OCI-LY1 (cell line): ENCODE measurements around the gene PTGIR.

Experiments used
- H2AFZ ChIP-seq: fragments of 200-600 bp; sonication (generic), shearing (Covaris generic); 2 replicates; pipeline ENCODE4 v1.6.0; 2014; ENCODE audit warnings: antibody characterized with exemption, mild to moderate bottlenecking, low read length
- H3F3A ChIP-seq: fragments of 200-600 bp; sonication (generic), shearing (Covaris generic); 2 replicates; pipeline ENCODE4 v1.6.0; 2014; ENCODE audit warnings: mild to moderate bottlenecking, antibody characterized with exemption, low read length, moderate library complexity; ENCODE audit not compliant: insufficient read depth
- H3K27ac ChIP-seq: fragments of 200-600 bp; sonication (generic); 2 replicates; pipeline ENCODE4 v1.5.1; 2014; ENCODE audit warnings: low read length, mixed run types, mild to moderate bottlenecking, low read depth; ENCODE audit not compliant: poor library complexity, severe bottlenecking
- H3K27me3 ChIP-seq: fragments of 200-600 bp; sonication (generic); 2 replicates; pipeline ENCODE4 v1.6.0; 2014; ENCODE audit warnings: antibody characterized with exemption, mild to moderate bottlenecking, low read length, moderate library complexity; ENCODE audit not compliant: insufficient read depth
- H3K36me3 ChIP-seq: fragments of 200-600 bp; sonication (generic); 2 replicates; pipeline ENCODE4 v1.6.1; 2014; ENCODE audit warnings: mild to moderate bottlenecking, antibody characterized with exemption, low read length, moderate library complexity, mixed read lengths; ENCODE audit not compliant: insufficient read depth
- H3K4me1 ChIP-seq: fragments of 200-600 bp; sonication (generic); 2 replicates; pipeline ENCODE4 v1.5.1; 2014; ENCODE audit warnings: mild to moderate bottlenecking, low read length, moderate library complexity; ENCODE audit not compliant: insufficient read depth, severe bottlenecking
- H3K4me2 ChIP-seq: fragments of 200-600 bp; sonication (generic), shearing (Covaris generic); 2 replicates; pipeline ENCODE4 v1.6.1; 2014; ENCODE audit warnings: low read length
- H3K4me3 ChIP-seq: fragments of 200-600 bp; sonication (generic); 2 replicates; pipeline ENCODE4 v1.5.1; 2014; ENCODE audit warnings: low read length, low read depth, mild to moderate bottlenecking, mixed read lengths; ENCODE audit not compliant: poor library complexity, severe bottlenecking
- H3K79me2 ChIP-seq: fragments of 200-600 bp; shearing (Covaris generic); 2 replicates; pipeline ENCODE4 v1.6.1; 2016; ENCODE audit warnings: mixed run types, low read length, mixed read lengths; ENCODE audit not compliant: insufficient read depth
- H3K9ac ChIP-seq: fragments of 200-600 bp; sonication (generic), shearing (Covaris generic); 2 replicates; pipeline ENCODE4 v1.6.1; 2014; ENCODE audit warnings: mild to moderate bottlenecking, low read length, mixed read lengths
- H3K9me2 ChIP-seq: fragments of 200-600 bp; sonication (generic), shearing (Covaris generic); 2 replicates; pipeline ENCODE4 v1.6.1; 2014; ENCODE audit warnings: low read depth, mild to moderate bottlenecking, low read length, mixed read lengths
- H3K9me3 ChIP-seq: fragments of 200-600 bp; shearing (Covaris generic); 2 replicates; pipeline ENCODE4 v1.6.1; 2014; ENCODE audit warnings: low read length, mixed read lengths
- H4K20me1 ChIP-seq: fragments of 200-600 bp; sonication (generic), shearing (Covaris generic); 2 replicates; pipeline ENCODE4 v1.6.0; 2016; ENCODE audit warnings: mild to moderate bottlenecking, low read length; ENCODE audit not compliant: insufficient read depth
- CTCF ChIP-seq: fragments of 200-600 bp; sonication (generic), shearing (Covaris generic); IDR thresholded peaks from 2 replicates; pipeline ENCODE4 v1.5.1; 2017; ENCODE audit warnings: mild to moderate bottlenecking, antibody characterized with exemption, low read length, moderate library complexity, mixed read lengths
- EZH2 ChIP-seq: fragments of 200-600 bp; sonication (generic), shearing (Covaris generic); IDR thresholded peaks from 2 replicates; pipeline ENCODE4 v1.8.0; 2017; ENCODE audit warnings: borderline replicate concordance, mixed run types, mild to moderate bottlenecking, antibody characterized with exemption, low read length, moderate library complexity, mixed read lengths

PTGIR gene

GRCh38 chr19:46618670-46619231, 6.1 kb downstream of the PTGIR start:
- Histone ChIP-seq H4K20me1 (no peaks in the 10 kb centered on the region), H3K27me3 (peaks cover 19% of the 10 kb centered on the region), H3K9ac (no peak overlapping the region), H3K79me2 (no peaks in the 10 kb centered on the region), H3K4me3 (no peak overlapping the region), H2AFZ (no peak overlapping the region), H3K9me3 (no peaks in the 10 kb centered on the region), H3K4me1 (peaks cover 17% of the 10 kb centered on the region), H3K4me2 (no peak overlapping the region), H3K36me3 (no peaks in the 10 kb centered on the region), H3K9me2 (no peaks in the 10 kb centered on the region), H3K27ac (no peak overlapping the region), H3F3A (no peaks in the 10 kb centered on the region)
- no peak for TF ChIP-seq CTCF
- no peak for TF ChIP-seq EZH2

- Histone ChIP-seq H3K9me3 (no peaks in the 10 kb centered on the region), H3K27me3 (peaks cover 19% of the 10 kb centered on the region), H3K4me1 (peaks cover 20% of the 10 kb centered on the region), H3K4me2 (no peak overlapping the region), H3K79me2 (no peaks in the 10 kb centered on the region), H2AFZ (no peak overlapping the region), H3K27ac (no peak overlapping the region), H3K9ac (no peak overlapping the region), H3K9me2 (no peaks in the 10 kb centered on the region), H3F3A (no peaks in the 10 kb centered on the region; the same call in 1 of the 2 replicates), H3K36me3 (no peaks in the 10 kb centered on the region), H4K20me1 (no peaks in the 10 kb centered on the region), H3K4me3 (no peak overlapping the region)
- TF ChIP-seq EZH2 (no peak), CTCF (no peak)
Measured at GRCh38 chr19:46617601-46618000, 7.3 kb downstream of the PTGIR start.

- H3K4me1 ChIP-seq, result peaks cover 28% of the 10 kb centered on the region
- H3K79me2 ChIP-seq, result no peaks in the 10 kb centered on the region
- no peaks in the 10 kb centered on the region for H4K20me1 ChIP-seq
- TF ChIP-seq EZH2 (no peak), CTCF (peak; percentile 28)
- no peak overlapping the region for H3K9ac ChIP-seq
- no peak overlapping the region for H3K4me3 ChIP-seq
- H3K36me3 ChIP-seq, result no peaks in the 10 kb centered on the region
- H3K27ac ChIP-seq, result no peak overlapping the region
- no peaks in the 10 kb centered on the region for H3K9me2 ChIP-seq
- H3K9me3 ChIP-seq, result no peaks in the 10 kb centered on the region
- H2AFZ ChIP-seq, result no peak overlapping the region
- peaks cover 16% of the 10 kb centered on the region for H3K27me3 ChIP-seq
- H3K4me2 ChIP-seq, result no peak overlapping the region
- no peaks in the 10 kb centered on the region; the same call in 1 of the 2 replicates for H3F3A ChIP-seq
Measured at GRCh38 chr19:46616631-46617322, 8.1 kb downstream of the PTGIR start.
